HG03135 (cell line): ENCODE data around the gene GTF3C4.

Source experiments
- ATAC-seq: cut with Tn5 transposase; IDR thresholded peaks from one replicate; pipeline ENCODE4 v1.9.1; 2021; ENCODE audit warnings: mild to moderate bottlenecking, moderate library complexity; ENCODE audit not compliant: unreplicated experiment

GTF3C4 gene

GRCh38 chr9:132730054-132731033 is 60.1 kb downstream of the GTF3C4 start:
- no peak for ATAC-seq

DNA sequence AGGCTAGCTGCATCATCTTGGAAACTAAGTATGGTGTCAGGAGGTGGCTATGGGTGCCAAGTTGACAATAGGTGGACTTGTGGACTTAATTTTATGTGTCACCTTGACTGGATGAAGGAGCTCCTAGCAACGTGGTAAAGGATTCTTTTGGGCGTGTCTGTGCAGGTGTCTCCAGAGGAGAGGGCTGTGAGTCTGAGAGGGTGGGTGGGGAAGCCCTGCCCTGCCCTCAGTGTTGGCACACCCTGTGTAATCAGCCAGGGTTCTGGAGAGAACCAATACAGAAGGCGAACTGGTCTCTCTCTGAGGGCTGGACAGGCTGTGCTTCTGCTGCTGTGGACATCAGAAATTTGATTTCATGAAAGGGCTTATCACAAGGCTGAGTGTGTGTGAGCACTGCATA is 61.0 kb downstream of the GTF3C4 start:
- no peak for ATAC-seq

DNA sequence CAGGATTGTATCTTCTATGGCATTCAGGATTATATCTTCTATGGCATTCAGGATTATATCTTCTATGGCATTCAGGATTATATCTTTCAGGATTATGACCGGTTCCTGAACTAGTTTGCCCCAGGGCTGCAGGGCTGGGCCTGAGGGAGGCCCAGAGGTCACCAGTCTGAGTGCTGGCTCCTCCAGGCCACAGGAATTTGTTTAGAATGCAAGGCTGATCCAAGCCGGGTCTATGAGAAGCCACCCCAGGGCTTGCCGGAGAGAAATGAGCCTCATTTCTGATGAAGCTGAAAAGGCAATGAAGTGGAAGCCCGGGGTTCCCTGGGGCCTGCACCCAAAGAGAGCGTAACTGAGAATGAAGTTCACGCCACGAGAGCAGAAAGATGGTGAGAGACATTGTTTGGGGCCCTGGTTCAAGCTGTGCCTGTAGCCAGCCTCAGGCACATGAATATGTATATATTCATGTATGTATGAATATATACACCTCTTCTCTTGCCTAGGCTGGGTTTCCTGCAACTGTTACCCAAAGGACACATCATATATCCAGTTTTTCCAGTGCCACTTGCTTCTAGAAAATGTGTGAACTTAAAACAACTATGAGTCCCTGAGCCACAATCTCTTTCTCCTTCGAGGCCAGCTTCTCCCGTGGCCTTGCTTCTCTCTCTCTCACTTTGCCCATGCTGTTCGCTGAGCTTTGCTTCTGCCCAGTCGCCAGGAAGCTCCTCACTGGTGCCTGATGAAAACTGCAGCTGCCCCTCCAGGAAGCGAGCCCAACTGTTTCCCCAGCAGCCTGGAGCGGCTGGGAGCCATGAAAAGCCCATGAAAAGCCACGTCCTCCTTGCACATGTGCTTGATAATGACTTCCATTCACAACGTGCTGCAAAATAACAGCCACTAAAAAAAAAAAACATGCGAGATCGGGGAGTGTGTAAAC is 62.3 kb downstream of the GTF3C4 start:
- no peak for ATAC-seq

DNA sequence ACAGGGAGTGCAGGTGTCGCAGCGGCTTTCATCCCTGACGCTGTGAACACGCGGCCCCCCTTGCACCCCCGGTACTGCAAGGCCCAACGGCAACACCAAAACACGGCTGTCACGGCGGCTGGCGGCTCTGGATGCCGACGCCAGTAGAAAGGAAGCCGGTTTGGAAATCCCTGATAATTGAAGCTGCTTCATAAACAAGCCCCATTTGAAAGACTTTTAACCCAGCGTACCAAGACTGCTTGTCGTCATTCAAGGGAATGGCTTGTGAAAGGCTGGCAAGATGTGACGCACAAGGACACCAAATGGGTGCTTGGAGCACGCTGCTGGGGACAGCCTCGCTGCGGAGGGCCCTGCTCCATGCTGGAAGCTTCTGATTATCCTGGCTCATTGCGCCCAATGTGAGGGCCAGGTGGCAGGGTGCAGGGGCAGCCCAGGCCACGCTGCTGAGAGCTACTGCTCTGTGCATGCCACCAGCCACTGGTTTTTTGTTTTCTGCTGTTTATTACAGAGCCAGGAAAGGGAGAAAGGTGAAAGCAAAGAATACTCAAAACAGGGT is 63.1 kb downstream of the GTF3C4 start:
- ATAC-seq = no peak

- no peak for ATAC-seq
Observed at GRCh38 chr9:132739710-132740310, 69.5 kb downstream of the GTF3C4 start.

GRCh38 chr9:132740526-132741309 is 70.5 kb downstream of the GTF3C4 start:
- ATAC-seq = no peak

DNA sequence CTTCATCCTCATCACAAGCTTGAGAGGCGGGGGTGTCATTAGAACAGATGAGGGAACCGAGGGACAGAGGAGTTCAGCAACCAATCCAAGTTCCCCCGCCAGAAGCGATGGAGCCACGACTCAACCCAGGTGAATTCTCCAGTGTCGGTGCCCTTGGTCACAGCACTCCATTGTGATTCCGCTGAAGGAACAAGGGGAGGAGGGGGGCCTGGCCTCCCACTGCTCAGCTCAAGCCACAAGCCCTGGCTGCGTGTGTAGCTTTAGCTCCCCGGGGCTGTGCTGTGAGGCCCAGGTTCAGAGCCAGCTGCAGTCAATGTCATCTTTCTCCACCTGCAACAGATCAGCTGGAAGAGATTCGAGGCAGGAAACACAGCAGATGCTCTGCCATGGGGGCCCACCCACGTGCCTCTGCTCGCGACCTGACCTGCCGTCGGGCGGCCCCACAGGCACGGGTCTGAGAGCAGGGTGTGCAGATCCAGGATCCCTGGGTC is 72.6 kb downstream of the GTF3C4 start:
- ATAC-seq = no peak

DNA sequence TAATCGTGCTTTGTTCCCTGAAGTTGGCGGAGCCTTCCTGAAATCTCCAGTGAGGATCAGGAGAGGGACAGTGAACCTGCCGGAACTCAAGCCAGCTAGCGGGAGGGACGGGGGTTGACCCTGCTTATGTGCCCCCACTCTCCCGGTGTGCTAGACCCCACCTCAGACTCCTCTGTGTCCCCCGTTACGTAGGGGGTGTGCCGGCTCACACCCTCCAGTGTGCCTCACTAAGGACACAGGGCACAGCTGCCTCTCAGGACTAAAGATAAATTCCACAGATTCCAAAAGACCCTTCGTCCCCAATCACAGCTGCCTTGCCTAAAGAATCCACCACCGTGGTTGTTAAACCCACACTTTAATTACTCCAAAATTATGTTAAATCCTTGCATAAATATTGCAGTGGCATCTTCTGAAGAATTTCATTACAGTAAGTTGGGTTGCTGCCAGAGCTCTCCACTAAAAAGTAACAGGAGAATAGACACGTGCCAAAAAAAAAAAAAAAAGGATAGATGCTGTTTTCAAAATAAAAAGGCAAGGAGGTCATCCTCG is 73.7 kb downstream of the GTF3C4 start:
- ATAC-seq = no peak
